GM12873 (cell line): ENCODE results near the gene SIPA1L3.

ENCODE experiments used
- CTCF ChIP-seq: IDR thresholded peaks from 2 replicates; pipeline ENCODE4 v1.5.1; 2012; ENCODE audit warnings: low read depth, mild to moderate bottlenecking, moderate library complexity, low read length, control low read depth; ENCODE audit not compliant: insufficient read depth; ENCODE audit errors: missing control alignments

The SIPA1L3 gene

GRCh38 chr19:38185562-38185961, 278.6 kb downstream of the SIPA1L3 start:
- no peak for TF ChIP-seq CTCF

GRCh38 chr19:38190061-38190460, 283.1 kb downstream of the SIPA1L3 start:
- TF ChIP-seq CTCF: no peak

GRCh38 chr19:38190793-38191192, 283.8 kb downstream of the SIPA1L3 start:
- TF ChIP-seq CTCF: no peak

GRCh38 chr19:38191747-38192146, 284.7 kb downstream of the SIPA1L3 start:
- TF ChIP-seq CTCF: no peak

GRCh38 chr19:38193445-38193844, 286.4 kb downstream of the SIPA1L3 start:
- no peak for TF ChIP-seq CTCF

- TF ChIP-seq CTCF: no peak
Measured at GRCh38 chr19:38194061-38194701, 287.2 kb downstream of the SIPA1L3 start.

- TF ChIP-seq CTCF: no peak
Measured at GRCh38 chr19:38195237-38195636, 288.2 kb downstream of the SIPA1L3 start.
